Glutamatergic neuron (in vitro differentiated cells): ENCODE data around the gene SLC9A3. TPM values are rescaled to one million over a fixed set of nuclear protein-coding genes. Genes with fewer than 3 reads are reported as not detected.

ENCODE experiments used
- DNase-seq: peaks from one replicate; pipeline ENCODE4 v3.0.0; 2022
- H3K27ac Mint-ChIP-seq: one replicate; pipeline ENCODE4 v1.8.0; 2020; ENCODE audit warnings: mild to moderate bottlenecking, mixed read lengths, inconsistent platforms; ENCODE audit not compliant: unreplicated experiment
- H3K27me3 Mint-ChIP-seq: one replicate; pipeline ENCODE4 v1.8.0; 2020; ENCODE audit warnings: mild to moderate bottlenecking, moderate library complexity, mixed read lengths, inconsistent platforms; ENCODE audit not compliant: unreplicated experiment
- H3K36me3 Mint-ChIP-seq: one replicate; pipeline ENCODE4 v1.8.0; 2020; ENCODE audit warnings: mild to moderate bottlenecking, mixed read lengths, inconsistent platforms; ENCODE audit not compliant: unreplicated experiment
- H3K4me1 Mint-ChIP-seq: one replicate; pipeline ENCODE4 v1.8.0; 2020; ENCODE audit warnings: mild to moderate bottlenecking, low read depth, mixed read lengths, inconsistent platforms; ENCODE audit not compliant: unreplicated experiment
- H3K4me3 Mint-ChIP-seq: one replicate; pipeline ENCODE4 v1.8.0; 2020; ENCODE audit warnings: mild to moderate bottlenecking, mixed read lengths, inconsistent platforms; ENCODE audit not compliant: unreplicated experiment
- H3K9me3 Mint-ChIP-seq: one replicate; pipeline ENCODE4 v1.8.0; 2020; ENCODE audit warnings: mild to moderate bottlenecking, moderate library complexity, mixed read lengths, inconsistent platforms; ENCODE audit not compliant: unreplicated experiment
- CTCF ChIP-seq: fragments of 200-600 bp; sonication (generic); IDR thresholded peaks from one replicate; pipeline ENCODE4 v1.5.0; 2021; ENCODE audit not compliant: partially characterized antibody, unreplicated experiment
- total RNA-seq: library from RNA; stranded (reverse); fragmentation: NEBNext Ultra II Directional; extraction: Animal tissue kit (Norgen Biotek cat#: 25700); gene quantifications from one replicate; pipeline ENCODE4 v1.2.1, GENCODE V29; 2021; ENCODE audit not compliant: unreplicated experiment

SLC9A3 gene
- total RNA-seq, 1 donor from 2014 or later, result 1.1 TPM

DNA sequence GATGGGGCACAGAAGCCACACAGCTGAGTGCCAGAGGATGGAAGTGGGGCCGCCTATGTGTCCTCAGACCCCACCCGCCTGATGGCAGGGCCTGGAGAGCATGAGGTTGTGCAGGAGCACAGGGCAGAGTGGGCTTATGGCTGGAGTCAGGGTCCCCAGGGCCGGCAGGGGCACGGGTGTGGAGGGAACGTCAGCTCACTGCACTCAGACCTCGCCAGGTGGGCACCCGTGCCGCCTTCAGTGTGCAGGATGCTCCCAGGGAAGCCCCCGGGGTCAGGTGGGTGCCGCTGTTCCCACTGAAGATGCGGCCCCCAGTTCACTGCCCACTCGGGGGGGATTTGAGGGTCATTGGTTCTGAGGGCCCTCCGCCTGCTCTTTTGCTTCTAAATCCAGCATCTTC, 46.4 kb downstream of the SLC9A3 start:
- Mint-ChIP-seq H3K36me3 (no peaks in the 10 kb centered on the region), H3K27me3 (peaks cover 12% of the 10 kb centered on the region), H3K4me1 (no peaks in the 10 kb centered on the region), H3K9me3 (no peaks in the 10 kb centered on the region), H3K4me3 (no peak overlapping the region), H3K27ac (no peak overlapping the region)
- no peak for DNase-seq
- no peak for TF ChIP-seq CTCF

DNA sequence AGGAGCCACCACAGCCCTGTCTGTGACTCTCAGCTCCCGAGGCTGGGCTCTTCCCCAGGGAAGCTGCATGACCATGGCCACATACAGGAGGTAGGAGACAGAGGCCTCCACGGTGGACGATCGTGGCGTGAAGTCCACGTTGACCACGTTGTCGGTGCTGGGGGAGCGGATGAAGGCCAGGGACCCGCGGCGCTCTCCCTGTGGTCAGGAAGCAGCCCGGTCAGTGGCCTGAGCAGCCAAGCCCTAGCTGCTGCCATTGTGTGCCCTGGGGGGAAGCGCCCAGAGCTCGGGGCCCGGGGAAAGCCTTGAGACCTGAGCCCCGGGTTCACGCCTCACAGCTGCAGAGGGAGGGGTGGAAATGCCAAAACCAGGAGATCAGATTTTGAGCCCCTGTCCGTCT, 47.0 kb downstream of the SLC9A3 start:
- H3K27me3 Mint-ChIP-seq, result peaks cover 12% of the 10 kb centered on the region
- DNase-seq, result no peak
- no peaks in the 10 kb centered on the region for H3K36me3 Mint-ChIP-seq
- H3K4me3 Mint-ChIP-seq, result no peak overlapping the region
- no peak overlapping the region for H3K27ac Mint-ChIP-seq
- no peaks in the 10 kb centered on the region for H3K9me3 Mint-ChIP-seq
- no peaks in the 10 kb centered on the region for H3K4me1 Mint-ChIP-seq
- TF ChIP-seq CTCF, result no peak

GRCh38 chr5:476814-477175, 47.5 kb downstream of the SLC9A3 start:
- Mint-ChIP-seq H3K27me3 (peaks cover 12% of the 10 kb centered on the region), H3K4me3 (no peak overlapping the region), H3K27ac (no peak overlapping the region), H3K36me3 (no peaks in the 10 kb centered on the region), H3K9me3 (peaks cover under 1% of the 10 kb centered on the region), H3K4me1 (no peaks in the 10 kb centered on the region)
- no peak for DNase-seq
- no peak for TF ChIP-seq CTCF

DNA sequence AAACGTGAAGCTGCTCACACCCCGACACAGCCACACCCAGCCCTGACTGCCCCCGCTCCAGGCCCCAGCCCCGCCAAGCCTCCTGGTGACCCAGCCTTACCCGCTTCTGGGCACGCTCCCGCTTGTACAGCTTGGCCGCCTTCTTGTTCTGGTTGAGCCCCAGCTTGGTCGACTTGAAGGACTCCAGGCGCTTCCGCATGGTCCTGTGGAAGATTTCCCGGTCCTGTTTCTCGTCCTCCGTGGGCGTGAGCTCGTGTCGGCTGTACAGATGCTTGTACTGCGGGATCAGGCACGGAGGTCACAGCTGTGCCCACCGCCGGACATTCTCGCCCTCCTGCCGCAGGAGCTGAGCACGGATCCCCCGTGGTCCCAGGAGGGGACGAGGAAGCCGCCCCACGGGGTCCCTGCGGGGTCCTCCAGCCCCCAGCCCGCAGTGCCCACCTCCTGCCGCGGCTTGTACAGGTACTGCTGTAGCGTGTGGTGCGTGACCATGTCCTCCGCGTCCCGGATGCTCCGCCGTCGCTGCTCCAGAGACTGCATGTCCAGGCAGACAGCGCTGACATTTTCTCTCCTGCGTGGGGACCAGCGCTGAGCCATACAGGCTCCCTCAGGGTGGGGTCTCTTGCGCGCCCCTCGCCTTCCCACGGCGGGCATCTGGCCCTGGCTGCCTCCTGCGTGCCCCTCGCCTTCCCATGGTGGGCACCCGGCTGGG, 48.0 kb downstream of the SLC9A3 start:
- Mint-ChIP-seq H3K27me3 (peaks cover 12% of the 10 kb centered on the region), H3K4me1 (no peaks in the 10 kb centered on the region), H3K27ac (no peak overlapping the region), H3K36me3 (no peaks in the 10 kb centered on the region), H3K9me3 (peaks cover 4% of the 10 kb centered on the region), H3K4me3 (no peak overlapping the region)
- DNase-seq, result no peak
- no peak for TF ChIP-seq CTCF

DNA sequence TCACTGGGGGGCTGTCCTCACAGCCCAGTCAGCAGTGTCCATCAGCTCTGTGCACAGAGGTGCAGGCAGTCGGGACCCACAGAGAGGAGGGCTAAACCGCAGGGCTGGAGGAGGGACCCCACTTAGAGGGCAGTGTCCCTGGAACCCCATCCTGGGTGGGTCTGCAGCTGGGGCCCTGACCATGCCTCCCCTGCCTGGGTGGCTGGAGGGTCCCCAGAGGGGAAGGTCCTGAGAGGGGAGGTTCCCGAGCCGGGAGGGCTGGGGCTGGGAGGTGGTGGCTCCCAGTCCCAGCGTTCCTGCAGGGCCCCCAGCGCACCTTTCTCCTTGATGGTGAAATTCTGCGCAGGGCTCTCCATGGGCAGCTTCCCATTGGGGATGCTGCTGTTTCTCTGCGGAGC, 48.5 kb downstream of the SLC9A3 start:
- peak; percentile 13 for DNase-seq
- Mint-ChIP-seq H3K9me3 (peaks cover 4% of the 10 kb centered on the region), H3K4me1 (no peaks in the 10 kb centered on the region), H3K36me3 (no peaks in the 10 kb centered on the region), H3K27me3 (peaks cover 12% of the 10 kb centered on the region), H3K27ac (no peak overlapping the region), H3K4me3 (peak overlapping the region; percentile 28)
- no peak for TF ChIP-seq CTCF
